Kidney epithelial cell (primary cell): ENCODE data around the gene ASTN1. TPM values are rescaled to one million over a fixed set of nuclear protein-coding genes. Genes with fewer than 3 reads are reported as not detected.

ENCODE experiments used
- DNase-seq: peaks from one replicate; pipeline ENCODE4 v3.0.0-alpha.2; 2010; ENCODE audit warnings: low read depth
- H3K27me3 ChIP-seq: 2 replicates; pipeline ENCODE4 v1.6.0; 2011; ENCODE audit warnings: low read length; ENCODE audit not compliant: control insufficient read depth, insufficient read depth
- H3K36me3 ChIP-seq: 2 replicates; pipeline ENCODE4 v1.5.1; 2011; ENCODE audit warnings: low read length; ENCODE audit not compliant: control insufficient read depth, insufficient read depth
- H3K4me3 ChIP-seq: 2 replicates; pipeline ENCODE4 v1.5.1; 2011; ENCODE audit warnings: low read depth, mild to moderate bottlenecking, control low read depth, low read length
- total RNA-seq: library from RNA; depleted of rRNA; stranded (reverse); fragments of >200 nt; gene quantifications from 2 replicates; pipeline ENCODE4 v1.2.3, GENCODE V29; 2015
- TF ChIP-seq, protein P1 (sequence below): IDR thresholded peaks from 2 replicates; pipeline ENCODE4 v1.5.1; 2011; ENCODE audit warnings: mild to moderate bottlenecking, moderate library complexity, low read length, control low read depth, inconsistent platforms; ENCODE audit not compliant: insufficient read depth, poor library complexity, severe bottlenecking

Gene ASTN1
- total RNA-seq, 1 donor from 2014 or later, result 0.21 TPM

DNA sequence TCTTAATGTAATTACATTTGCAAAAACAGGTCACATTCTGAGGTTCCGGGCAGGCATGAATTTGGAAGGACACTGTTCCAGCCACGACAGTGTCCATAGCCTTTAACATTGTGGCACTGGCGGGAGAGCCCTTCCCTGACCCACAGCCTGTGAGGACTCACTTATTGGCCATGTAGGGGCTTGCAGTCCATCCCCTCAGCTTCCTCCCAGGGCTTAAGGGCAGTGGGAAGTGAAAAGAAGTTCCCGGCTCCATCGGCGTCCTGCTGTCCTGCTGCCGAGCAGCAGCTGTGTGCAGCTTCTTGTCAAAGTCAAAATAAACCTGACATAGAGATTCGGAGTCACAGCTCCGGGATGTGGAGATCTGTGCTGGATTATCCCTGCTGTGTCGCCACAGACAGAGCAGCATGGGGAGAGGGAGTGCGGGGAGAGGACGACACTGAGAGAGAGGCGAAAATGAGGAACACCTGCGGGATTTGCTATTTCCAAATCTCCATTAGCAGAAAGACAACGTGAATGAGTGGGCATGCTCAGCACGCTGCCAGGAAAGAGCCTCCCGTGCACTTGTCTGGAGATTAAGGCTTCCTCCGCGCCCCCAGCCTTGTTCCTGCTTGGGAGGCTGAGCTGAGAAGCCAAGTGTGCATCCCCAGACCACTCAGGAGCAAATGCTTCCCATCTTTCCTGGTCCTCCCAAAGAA is 260.3 kb downstream of the ASTN1 start:
- H3K4me3 ChIP-seq, result no peak overlapping the region
- TF ChIP-seq, protein P1, sequence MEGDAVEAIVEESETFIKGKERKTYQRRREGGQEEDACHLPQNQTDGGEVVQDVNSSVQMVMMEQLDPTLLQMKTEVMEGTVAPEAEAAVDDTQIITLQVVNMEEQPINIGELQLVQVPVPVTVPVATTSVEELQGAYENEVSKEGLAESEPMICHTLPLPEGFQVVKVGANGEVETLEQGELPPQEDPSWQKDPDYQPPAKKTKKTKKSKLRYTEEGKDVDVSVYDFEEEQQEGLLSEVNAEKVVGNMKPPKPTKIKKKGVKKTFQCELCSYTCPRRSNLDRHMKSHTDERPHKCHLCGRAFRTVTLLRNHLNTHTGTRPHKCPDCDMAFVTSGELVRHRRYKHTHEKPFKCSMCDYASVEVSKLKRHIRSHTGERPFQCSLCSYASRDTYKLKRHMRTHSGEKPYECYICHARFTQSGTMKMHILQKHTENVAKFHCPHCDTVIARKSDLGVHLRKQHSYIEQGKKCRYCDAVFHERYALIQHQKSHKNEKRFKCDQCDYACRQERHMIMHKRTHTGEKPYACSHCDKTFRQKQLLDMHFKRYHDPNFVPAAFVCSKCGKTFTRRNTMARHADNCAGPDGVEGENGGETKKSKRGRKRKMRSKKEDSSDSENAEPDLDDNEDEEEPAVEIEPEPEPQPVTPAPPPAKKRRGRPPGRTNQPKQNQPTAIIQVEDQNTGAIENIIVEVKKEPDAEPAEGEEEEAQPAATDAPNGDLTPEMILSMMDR, result no peak

DNA sequence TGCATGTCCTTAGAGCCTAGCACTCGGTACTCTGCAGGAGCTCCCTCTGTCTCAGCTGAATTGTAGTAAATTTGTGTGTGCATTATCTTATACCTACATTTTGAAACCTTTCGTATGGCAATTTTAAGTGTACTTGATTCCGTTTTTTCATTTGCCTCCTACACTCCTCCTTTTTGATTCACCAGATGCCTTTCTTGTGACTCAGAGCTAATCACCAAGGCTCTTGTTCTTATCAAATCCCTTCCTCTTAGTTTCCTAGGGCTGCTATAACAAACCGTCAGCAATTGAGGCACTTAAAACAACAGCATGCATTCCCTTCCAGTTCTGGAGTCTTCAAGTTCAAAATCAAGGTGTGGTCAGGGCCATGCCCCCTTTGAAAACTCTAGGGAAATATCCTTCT is 261.0 kb downstream of the ASTN1 start:
- no peak for DNase-seq
- H3K27me3 ChIP-seq, result no peaks in the 10 kb centered on the region
- H3K36me3 ChIP-seq, result no peaks in the 10 kb centered on the region
- H3K4me3 ChIP-seq, result no peak overlapping the region
- TF ChIP-seq, protein P1, result no peak

More for the DNA sequence above, 260.3 kb downstream of the ASTN1 start:
- no peaks in the 10 kb centered on the region for H3K27me3 ChIP-seq
- no peaks in the 10 kb centered on the region for H3K36me3 ChIP-seq
- no peak for DNase-seq

GRCh38 chr1:176899321-176899720 is 265.2 kb downstream of the ASTN1 start:
- no peak overlapping the region for H3K4me3 ChIP-seq

GRCh38 chr1:176897350-176898236 is 266.9 kb downstream of the ASTN1 start:
- Histone ChIP-seq H3K36me3 (no peaks in the 10 kb centered on the region), H3K27me3 (peaks cover 3% of the 10 kb centered on the region), H3K4me3 (no peak overlapping the region)
- TF ChIP-seq, protein P1, result peak; percentile 90
- DNase-seq, result no peak

More at GRCh38 chr1:176899321-176899720, 265.2 kb downstream of the ASTN1 start:
- DNase-seq, result no peak
- Histone ChIP-seq H3K27me3 (peaks cover 3% of the 10 kb centered on the region), H3K36me3 (no peaks in the 10 kb centered on the region)
- TF ChIP-seq, protein P1, result no peak

GRCh38 chr1:176896216-176896615 is 268.3 kb downstream of the ASTN1 start:
- peaks cover 3% of the 10 kb centered on the region for H3K27me3 ChIP-seq
- TF ChIP-seq, protein P1, result no peak
- H3K36me3 ChIP-seq, result no peaks in the 10 kb centered on the region
- no peak overlapping the region for H3K4me3 ChIP-seq
- no peak for DNase-seq
